OCI-M2 (cell line): ENCODE measurements around the gene LRRIQ1.

Source experiments
- DNase-seq: peaks from one replicate; lab custom pipeline; 2025; ENCODE audit not compliant: unreplicated experiment; lab: John Stamatoyannopoulos, UW

LRRIQ1 gene

GRCh38 chr12:85279449-85280164 lies 243.5 kb downstream of the LRRIQ1 start:
- DNase-seq = no peak

DNA sequence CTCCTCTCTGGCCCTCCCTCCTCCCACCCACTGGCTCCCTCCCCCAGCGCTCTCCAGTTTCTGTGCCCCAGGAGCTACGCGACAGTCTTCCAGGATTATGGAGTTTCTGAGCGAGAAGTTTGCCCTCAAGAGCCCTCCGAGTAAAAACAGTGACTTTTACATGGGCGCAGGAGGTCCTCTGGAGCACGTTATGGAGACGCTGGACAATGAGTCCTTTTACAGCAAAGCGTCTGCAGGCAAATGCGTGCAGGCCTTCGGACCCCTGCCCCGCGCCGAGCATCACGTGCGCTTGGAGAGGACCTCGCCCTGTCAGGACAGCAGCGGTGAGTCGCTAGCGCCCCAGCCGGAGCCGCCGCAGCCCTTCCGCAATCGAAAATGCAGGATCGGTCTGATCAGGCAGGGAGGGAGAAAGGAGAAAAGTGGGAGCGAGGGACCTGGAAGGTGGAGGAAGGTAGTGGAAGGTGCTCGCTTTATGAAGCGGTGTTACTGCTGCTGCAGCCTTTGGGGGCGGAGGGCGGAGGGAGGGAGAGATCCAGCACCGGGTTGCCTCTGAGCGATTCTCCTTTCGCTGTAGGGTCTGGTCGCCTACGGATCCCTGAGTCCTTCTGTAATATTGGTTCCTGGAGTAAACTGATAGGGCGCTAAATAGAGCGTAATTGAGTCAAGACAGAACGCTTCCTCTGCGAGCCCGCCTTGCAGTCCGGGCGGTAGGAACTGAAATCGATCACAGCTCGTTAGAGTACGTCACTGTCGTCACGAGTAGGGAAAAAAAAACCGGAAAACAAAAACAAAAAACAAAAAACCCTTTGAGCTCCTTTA lies 244.2 kb downstream of the LRRIQ1 start, which contains the start of gene ALX1:
Gene ALX1, plus strand, starts transcription at position 56 of the 819 bp plus-strand sequence. Its CDS starts 42 bp downstream, at position 98.
- DNase-seq = peak; percentile 63

DNA sequence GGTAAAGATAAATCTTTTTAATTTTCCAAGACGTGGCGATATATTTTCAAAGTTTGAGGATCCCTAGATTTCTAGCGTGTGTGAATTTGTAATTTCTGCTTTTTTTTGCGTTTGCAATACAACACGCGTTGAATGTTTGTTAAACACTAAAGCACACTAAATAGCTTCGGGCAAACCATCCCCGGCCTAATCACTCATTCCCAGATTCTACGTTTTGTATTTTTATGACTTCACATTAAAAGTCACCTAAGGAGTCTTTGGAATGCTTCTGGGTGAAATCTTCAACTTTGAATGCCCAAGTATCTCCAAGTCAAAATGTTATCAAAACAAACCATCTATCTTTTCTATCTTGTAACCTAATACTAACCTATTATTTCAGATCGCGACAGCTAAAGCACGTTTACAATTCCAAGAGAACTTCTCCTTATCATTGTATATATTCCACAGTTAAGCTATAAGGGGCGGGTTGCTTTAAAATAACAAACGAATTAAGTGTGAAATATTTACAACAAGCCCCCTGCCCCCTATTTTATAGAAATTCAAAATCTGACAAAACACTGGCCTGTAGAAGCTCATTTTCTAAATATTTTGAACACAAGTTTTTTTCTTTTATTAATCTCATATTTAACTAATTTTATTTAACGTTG lies 245.0 kb downstream of the LRRIQ1 start:
- peak; percentile 63 for DNase-seq

DNA sequence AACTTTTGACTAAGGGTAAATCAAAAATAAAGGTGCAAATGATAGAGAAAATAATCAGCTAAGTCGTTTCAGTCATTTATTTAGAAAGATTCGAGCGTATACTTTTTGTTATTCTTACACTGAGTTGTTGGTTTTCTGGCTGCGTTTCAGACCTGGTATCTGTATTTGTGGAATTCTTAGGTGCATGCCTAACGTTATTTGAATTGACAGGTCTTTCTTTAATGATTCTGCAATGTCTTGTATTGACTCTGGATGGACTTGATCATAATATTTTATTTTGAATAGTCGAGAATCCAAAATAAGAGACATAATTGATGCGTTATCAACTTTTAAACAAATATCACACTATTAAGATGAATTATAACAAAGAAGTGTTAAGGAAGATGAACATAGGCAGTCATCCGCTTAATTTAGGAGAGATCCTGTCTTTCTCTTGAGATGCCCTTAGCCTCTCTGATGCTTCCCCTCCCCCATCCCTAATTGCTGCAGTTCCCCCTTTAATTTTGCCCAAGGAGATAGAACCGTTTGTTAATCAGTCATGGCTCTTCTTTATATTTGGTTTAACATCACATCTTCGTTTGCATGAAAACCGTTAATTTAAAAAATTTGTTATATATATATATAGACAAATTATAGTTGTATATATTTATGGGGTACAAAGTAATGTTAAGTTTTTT lies 245.6 kb downstream of the LRRIQ1 start:
- DNase-seq = no peak

DNA sequence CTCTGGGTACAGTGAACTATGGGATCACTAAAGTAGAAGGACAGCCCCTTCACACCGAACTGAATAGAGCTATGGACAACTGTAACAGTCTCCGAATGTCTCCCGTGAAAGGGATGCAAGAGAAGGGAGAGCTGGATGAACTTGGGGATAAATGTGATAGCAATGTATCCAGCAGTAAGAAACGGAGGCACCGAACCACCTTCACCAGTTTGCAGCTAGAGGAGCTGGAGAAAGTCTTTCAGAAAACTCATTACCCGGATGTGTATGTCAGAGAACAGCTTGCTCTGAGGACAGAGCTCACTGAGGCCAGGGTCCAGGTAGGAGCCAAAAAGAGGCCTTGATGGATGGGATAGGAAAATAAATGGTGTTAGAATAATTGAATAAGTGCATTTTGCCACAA lies 247.4 kb downstream of the LRRIQ1 start:
- peak; percentile 8 for DNase-seq
